SU-DHL-6 (cell line): ENCODE data around the gene ABL2.

Experiments
- H2AFZ ChIP-seq: fragments of 200-600 bp; sonication (generic); 2 replicates; pipeline ENCODE4 v1.6.1; 2014; ENCODE audit warnings: low read depth, mild to moderate bottlenecking, moderate library complexity, mixed read lengths, antibody characterized with exemption, low read length; ENCODE audit not compliant: severe bottlenecking
- H3F3A ChIP-seq: fragments of 200-600 bp; shearing (Covaris generic); 2 replicates; pipeline ENCODE4 v1.6.0; 2016; ENCODE audit warnings: antibody characterized with exemption, mild to moderate bottlenecking; ENCODE audit not compliant: insufficient read depth
- H3K27ac ChIP-seq: fragments of 200-600 bp; sonication (generic); 2 replicates; pipeline ENCODE4 v1.5.1; 2016; ENCODE audit warnings: low read depth, mild to moderate bottlenecking, low read length, moderate library complexity, mixed read lengths
- H3K27me3 ChIP-seq: fragments of 200-600 bp; sonication (generic), shearing (Covaris generic); 2 replicates; pipeline ENCODE4 v1.6.0; 2014; ENCODE audit warnings: mild to moderate bottlenecking, low read length
- H3K36me3 ChIP-seq: fragments of 200-600 bp; sonication (generic); 2 replicates; pipeline ENCODE4 v1.6.1; 2014; ENCODE audit warnings: mild to moderate bottlenecking, low read length, mixed read lengths
- H3K4me2 ChIP-seq: fragments of 300-600, 200-600 bp; shearing (Covaris generic), sonication (generic); 2 replicates; pipeline ENCODE4 v1.6.0; 2014; ENCODE audit warnings: low read length, low read depth, mild to moderate bottlenecking; ENCODE audit not compliant: poor library complexity, severe bottlenecking
- H3K4me3 ChIP-seq: fragments of 200-600 bp; sonication (generic); 2 replicates; pipeline ENCODE4 v1.5.1; 2014; ENCODE audit warnings: antibody characterized with exemption, low read length, mild to moderate bottlenecking, mixed read lengths; ENCODE audit not compliant: insufficient read depth, poor library complexity, severe bottlenecking
- H3K79me2 ChIP-seq: fragments of 200-600 bp; sonication (generic); 2 replicates; pipeline ENCODE4 v1.6.1; 2014; ENCODE audit warnings: mild to moderate bottlenecking, low read length, moderate library complexity; ENCODE audit not compliant: insufficient read depth
- H3K9ac ChIP-seq: fragments of 200-600 bp; sonication (generic); 2 replicates; pipeline ENCODE4 v1.7.0; 2014; ENCODE audit warnings: mild to moderate bottlenecking, low read length
- H3K9me2 ChIP-seq: fragments of 200-600 bp; sonication (generic); replicated peaks from 2 replicates; pipeline ENCODE4 v1.6.1; 2014; ENCODE audit warnings: low read length; ENCODE audit not compliant: insufficient read depth
- H3K9me3 ChIP-seq: fragments of 200-600 bp; sonication (generic); 2 replicates; pipeline ENCODE4 v1.6.1; 2014; ENCODE audit warnings: low read length, mixed read lengths; ENCODE audit not compliant: insufficient read depth
- H4K20me1 ChIP-seq: fragments of 200-600 bp; sonication (generic); 2 replicates; pipeline ENCODE4 v1.6.1; 2014; ENCODE audit warnings: low read depth, mild to moderate bottlenecking, antibody characterized with exemption, low read length, moderate library complexity, mixed read lengths
- CTCF ChIP-seq: fragments of 200-600 bp; sonication (generic); IDR thresholded peaks from one replicate; pipeline ENCODE4 v1.5.1; 2017; ENCODE audit warnings: antibody characterized with exemption, mild to moderate bottlenecking, low read length, moderate library complexity; ENCODE audit not compliant: insufficient read depth, poor library complexity, severe bottlenecking
- EZH2phosphoT487 ChIP-seq: fragments of 200-600 bp; sonication (generic), shearing (Covaris generic); conservative IDR thresholded peaks from 2 replicates; pipeline ENCODE4 v1.6.1; 2018; ENCODE audit warnings: mild to moderate bottlenecking, antibody characterized with exemption, low read length, moderate library complexity, mixed read lengths

The ABL2 gene

GRCh38 chr1:179146476-179146875 is 83.0 kb downstream of the ABL2 start:
- no peak overlapping the region for H3K27ac ChIP-seq
- H3K9me2 ChIP-seq: no peaks in the 10 kb centered on the region
- peaks cover 5% of the 10 kb centered on the region; the same call in 1 of the 2 replicates for H3F3A ChIP-seq
- no peaks in the 10 kb centered on the region; the same call in 1 of the 2 replicates for H4K20me1 ChIP-seq
- no peak overlapping the region for H2AFZ ChIP-seq
- H3K9ac ChIP-seq: no peak overlapping the region
- TF ChIP-seq CTCF (no peak), EZH2phosphoT487 (no peak)
- no peaks in the 10 kb centered on the region for H3K27me3 ChIP-seq
- no peak overlapping the region for H3K4me2 ChIP-seq
- no peaks in the 10 kb centered on the region for H3K79me2 ChIP-seq
- H3K4me3 ChIP-seq: no peak overlapping the region
- no peaks in the 10 kb centered on the region for H3K9me3 ChIP-seq
- no peaks in the 10 kb centered on the region for H3K36me3 ChIP-seq

GRCh38 chr1:179145521-179145920 is 84.0 kb downstream of the ABL2 start:
- no peaks in the 10 kb centered on the region for H3K27me3 ChIP-seq
- no peak overlapping the region for H3K9ac ChIP-seq
- no peaks in the 10 kb centered on the region for H3K9me3 ChIP-seq
- H3K4me3 ChIP-seq: no peak overlapping the region
- no peaks in the 10 kb centered on the region for H3K36me3 ChIP-seq
- TF ChIP-seq CTCF (no peak), EZH2phosphoT487 (no peak)
- no peak overlapping the region for H3K27ac ChIP-seq
- H3K4me2 ChIP-seq: no peak overlapping the region
- no peaks in the 10 kb centered on the region; the same call in 1 of the 2 replicates for H4K20me1 ChIP-seq
- H3K9me2 ChIP-seq: no peaks in the 10 kb centered on the region
- peaks cover 6% of the 10 kb centered on the region; the same call in 1 of the 2 replicates for H3F3A ChIP-seq
- no peaks in the 10 kb centered on the region for H3K79me2 ChIP-seq
- no peak overlapping the region for H2AFZ ChIP-seq

GRCh38 chr1:179144626-179145025 is 84.9 kb downstream of the ABL2 start:
- Histone ChIP-seq H3K36me3 (no peaks in the 10 kb centered on the region), H3K4me3 (no peak overlapping the region), H3K27me3 (no peaks in the 10 kb centered on the region), H3K9ac (no peak overlapping the region), H3K4me2 (no peak overlapping the region), H3K9me3 (no peaks in the 10 kb centered on the region), H3K79me2 (no peaks in the 10 kb centered on the region), H3K9me2 (no peaks in the 10 kb centered on the region), H3F3A (peaks cover 6% of the 10 kb centered on the region; the same call in 1 of the 2 replicates), H3K27ac (no peak overlapping the region), H2AFZ (no peak overlapping the region), H4K20me1 (no peaks in the 10 kb centered on the region; the same call in 1 of the 2 replicates)
- TF ChIP-seq CTCF: no peak
